ENCODE results near the gene IQCE.

DNA sequence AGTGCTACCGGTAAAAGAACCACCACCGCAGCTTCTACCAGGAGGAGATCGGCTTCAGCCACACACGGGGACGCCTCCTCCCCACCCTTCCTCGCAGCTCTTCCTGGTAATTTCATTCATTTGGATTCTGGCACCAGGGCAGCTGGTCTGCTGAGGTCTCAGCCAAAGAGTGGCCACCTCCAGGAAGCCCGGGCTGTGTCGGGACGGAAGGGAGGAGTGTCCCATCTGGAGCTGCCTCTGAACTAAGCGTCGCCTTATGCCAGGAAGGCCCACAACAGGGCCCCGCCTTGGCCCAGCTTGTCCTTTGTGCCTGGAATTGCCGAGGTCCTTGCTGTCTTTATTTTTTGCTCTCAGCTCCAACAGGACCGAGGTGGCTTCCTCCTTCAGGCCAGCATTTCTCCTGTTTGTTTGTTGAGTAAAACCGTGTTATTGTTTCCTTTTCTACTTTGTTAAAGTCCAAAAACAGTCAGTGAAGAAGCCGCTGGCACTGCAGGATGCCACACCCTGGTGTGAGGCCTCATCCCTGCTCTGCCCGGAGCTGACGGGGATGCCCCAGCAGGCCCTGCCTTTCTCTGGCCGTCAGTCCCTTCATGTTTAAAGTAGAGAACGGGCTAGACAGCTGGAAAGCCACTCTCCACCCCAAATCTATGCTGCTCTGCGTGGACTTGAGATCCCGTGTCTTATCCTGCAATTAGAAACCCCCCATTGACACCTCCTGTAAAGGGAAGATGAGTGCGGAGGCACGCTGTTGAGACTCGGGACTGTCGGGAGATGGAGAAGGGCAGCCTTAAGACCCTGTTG, 48.5 kb downstream of the IQCE start:
- TF ChIP-seq YY1 (IDR thresholded peaks at IDR 0.05; ENCODE audit: insufficient read depth, insufficient read length) (no peak), ZNF274 (IDR thresholded peaks at IDR 0.05; ENCODE audit: low read depth, low read length) (no peak), SUZ12 (IDR thresholded peaks at IDR 0.05; ENCODE audit: extremely low read depth, insufficient read depth, insufficient read length) (no peak)
